ENCODE results near the gene SLC16A9. TPM values are rescaled to one million over a fixed set of nuclear protein-coding genes. Genes with fewer than 3 reads are reported as not detected.
A peak's percentile ranks its signal among the peaks of the same experiment; 100 is the strongest.

SLC16A9 gene
- total and polyA plus RNA-seq, 7 donors, result 0.36 to 8.4 (median 3.0) TPM; not detected in 1

DNA sequence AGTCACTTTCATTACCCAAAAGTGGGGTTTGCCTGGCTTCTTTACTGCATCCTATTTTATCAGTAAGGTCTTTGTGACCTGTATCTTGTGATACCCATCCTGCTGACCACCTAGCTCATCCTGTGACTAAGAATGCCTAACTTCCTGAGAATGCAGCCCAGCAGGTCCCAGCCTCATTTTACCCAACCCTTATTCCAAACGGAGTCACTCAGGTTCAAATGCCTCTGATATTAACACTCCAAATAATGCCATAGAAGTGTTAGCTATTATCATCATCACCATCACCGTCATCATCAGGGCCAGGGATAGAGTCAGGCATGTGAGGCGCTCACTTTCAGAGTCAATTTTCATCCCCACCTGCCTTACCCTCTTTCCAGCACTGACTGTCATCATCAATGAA is 85.5 kb downstream of the SLC16A9 start:
- DNase-seq, result no peak
- Histone ChIP-seq H3K36me3 (no peaks in the 10 kb centered on the region), H3K4me3 (no peak overlapping the region), H3K4me1 (peaks cover 0 to 6% (median 2%) of the 10 kb centered on the region in 4 donors), H3K27ac (no peak overlapping the region), H3K9me3 (no peaks in the 10 kb centered on the region), H3K27me3 (no peaks in the 10 kb centered on the region)
- 95 to 96% methylated on average over 3 of the region's 3 CpGs for WGBS, 2 donors
- intact Hi-C loops (cut with DNase I), result loop anchor here (2.0 to 10.0 kb wide), 4 partner anchors 259 to 842 kb away; partner anchors contain the start of gene FAM13C
- TF ChIP-seq POLR2A (IDR thresholded peaks at IDR 0.05) (no peak), EP300 (IDR thresholded peaks at IDR 0.05) (no peak), POLR2AphosphoS5 (IDR thresholded peaks at IDR 0.05) (no peak)
- TF ChIP-seq, protein P1, sequence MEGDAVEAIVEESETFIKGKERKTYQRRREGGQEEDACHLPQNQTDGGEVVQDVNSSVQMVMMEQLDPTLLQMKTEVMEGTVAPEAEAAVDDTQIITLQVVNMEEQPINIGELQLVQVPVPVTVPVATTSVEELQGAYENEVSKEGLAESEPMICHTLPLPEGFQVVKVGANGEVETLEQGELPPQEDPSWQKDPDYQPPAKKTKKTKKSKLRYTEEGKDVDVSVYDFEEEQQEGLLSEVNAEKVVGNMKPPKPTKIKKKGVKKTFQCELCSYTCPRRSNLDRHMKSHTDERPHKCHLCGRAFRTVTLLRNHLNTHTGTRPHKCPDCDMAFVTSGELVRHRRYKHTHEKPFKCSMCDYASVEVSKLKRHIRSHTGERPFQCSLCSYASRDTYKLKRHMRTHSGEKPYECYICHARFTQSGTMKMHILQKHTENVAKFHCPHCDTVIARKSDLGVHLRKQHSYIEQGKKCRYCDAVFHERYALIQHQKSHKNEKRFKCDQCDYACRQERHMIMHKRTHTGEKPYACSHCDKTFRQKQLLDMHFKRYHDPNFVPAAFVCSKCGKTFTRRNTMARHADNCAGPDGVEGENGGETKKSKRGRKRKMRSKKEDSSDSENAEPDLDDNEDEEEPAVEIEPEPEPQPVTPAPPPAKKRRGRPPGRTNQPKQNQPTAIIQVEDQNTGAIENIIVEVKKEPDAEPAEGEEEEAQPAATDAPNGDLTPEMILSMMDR (IDR thresholded peaks at IDR 0.05), result no peak

DNA sequence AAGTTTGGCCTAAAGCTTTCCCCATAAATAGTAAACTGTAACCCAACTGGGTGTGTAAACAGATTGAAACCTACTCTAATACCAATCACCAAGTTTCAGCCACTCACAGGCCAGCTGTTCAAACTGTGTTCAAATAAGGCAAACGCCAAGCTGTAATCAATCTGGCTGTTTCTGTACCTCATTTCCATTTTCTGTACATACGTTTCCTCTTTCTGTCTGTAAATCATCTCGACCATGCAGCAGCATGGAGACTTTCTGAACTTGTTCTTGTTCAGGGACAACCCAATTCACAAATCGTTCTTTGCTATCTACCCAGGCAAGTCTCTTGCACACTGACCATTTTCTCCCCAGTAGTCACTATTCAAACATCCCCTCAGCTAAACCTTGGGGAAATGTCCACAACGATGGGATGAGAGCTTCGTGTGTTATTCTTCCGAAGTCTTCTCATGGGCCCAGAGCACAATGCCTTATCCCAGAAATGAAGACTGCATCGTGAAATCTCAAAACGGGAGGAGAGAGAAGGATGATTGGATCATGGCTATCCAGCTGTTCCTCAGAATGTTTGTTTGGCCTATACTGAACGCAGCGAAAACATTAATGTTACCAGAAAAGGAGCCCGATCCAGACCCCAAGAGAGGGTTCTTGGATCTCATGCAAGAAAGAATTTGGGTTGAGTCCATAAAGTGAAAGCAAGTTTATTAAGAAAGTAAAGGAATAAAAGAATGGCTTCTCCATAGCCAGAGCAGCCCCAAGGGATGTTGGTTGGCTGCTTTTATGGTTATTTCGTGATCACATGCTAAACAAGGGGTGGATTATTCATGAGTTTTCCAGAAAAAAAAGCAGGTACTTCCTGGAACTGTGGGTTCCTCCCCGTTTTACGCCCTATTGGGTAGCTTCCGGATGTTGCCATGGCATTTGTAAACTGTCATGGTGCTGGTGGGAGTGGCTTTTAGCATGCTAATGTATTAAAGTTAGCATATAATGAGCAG is 86.2 kb downstream of the SLC16A9 start:
- intact Hi-C loops (cut with DNase I), result loop anchor here (2.0 to 10.0 kb wide), 4 partner anchors 259 to 841 kb away; partner anchors contain the start of gene FAM13C
- Histone ChIP-seq H3K9me3 (no peaks in the 10 kb centered on the region), H3K4me1 (peaks cover 0 to 10% (median 5%) of the 10 kb centered on the region in 4 donors), H3K27me3 (no peaks in the 10 kb centered on the region), H3K27ac (no peak overlapping the region), H3K36me3 (no peaks in the 10 kb centered on the region), H3K4me3 (no peak overlapping the region)
- no peak for DNase-seq
- TF ChIP-seq, protein P1 (IDR thresholded peaks at IDR 0.05), result no peak
- no peak for TF ChIP-seq POLR2AphosphoS5 (IDR thresholded peaks at IDR 0.05)
- whole genome bisulfite sequencing, 2 donors, result 73 to 90% methylated on average over 16 of the region's 16 CpGs

DNA sequence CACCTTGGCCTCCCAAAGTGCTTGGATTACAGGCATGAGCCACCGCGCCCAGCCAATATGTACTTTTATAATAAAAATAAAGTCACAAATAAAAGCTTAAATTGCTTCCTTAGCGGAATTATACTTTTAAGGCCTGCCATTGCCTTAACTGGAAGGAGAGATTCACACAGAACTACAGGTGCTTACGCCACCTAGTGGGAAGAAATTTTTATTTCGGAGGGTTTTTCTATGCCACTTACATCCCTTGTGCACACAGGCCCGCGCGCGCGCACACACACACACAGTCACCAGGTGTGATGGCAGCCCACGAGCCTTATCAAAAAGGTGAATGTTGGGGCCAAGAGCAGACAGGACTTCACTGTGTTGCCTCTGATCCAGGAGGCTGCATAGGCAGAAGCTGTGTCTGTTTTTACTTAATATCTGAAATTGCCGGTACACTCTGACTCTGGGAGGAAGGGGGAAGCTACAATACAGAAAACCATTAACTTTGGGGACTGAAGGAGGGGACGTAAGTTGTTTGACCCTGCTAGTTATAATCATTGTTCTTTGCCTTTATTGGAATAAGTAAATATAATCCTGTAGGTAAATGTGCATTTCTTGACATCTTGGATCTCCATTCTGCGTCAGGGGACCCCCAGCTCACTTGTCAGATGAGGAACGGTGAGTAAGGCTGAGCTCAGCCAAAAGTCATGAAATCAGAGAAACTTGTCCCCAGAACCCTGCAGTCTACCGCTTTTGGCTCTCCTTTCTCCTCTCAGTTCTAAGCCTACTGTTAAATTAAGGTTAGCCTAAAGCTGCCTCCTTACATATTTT is 87.1 kb downstream of the SLC16A9 start:
- no peak overlapping the region for H3K27ac ChIP-seq
- H3K36me3 ChIP-seq, result no peaks in the 10 kb centered on the region
- no peak overlapping the region for H3K4me3 ChIP-seq
- H3K27me3 ChIP-seq, result no peaks in the 10 kb centered on the region
- H3K4me1 ChIP-seq, result peaks cover 0 to 16% (median 5%) of the 10 kb centered on the region in 4 donors
- intact Hi-C loops (cut with DNase I), result loop anchor here (5.0 to 10.0 kb wide), 3 partner anchors 258 to 840 kb away; partner anchors contain the start of gene FAM13C
- no peak for DNase-seq
- TF ChIP-seq EP300 (IDR thresholded peaks at IDR 0.05), result no peak
- TF ChIP-seq, protein P1 (IDR thresholded peaks at IDR 0.05), result peak; percentile 5 to 59 (median 50)
- TF ChIP-seq POLR2AphosphoS5 (IDR thresholded peaks at IDR 0.05), result no peak
- TF ChIP-seq POLR2A (IDR thresholded peaks at IDR 0.05), result no peak
- no peaks in the 10 kb centered on the region for H3K9me3 ChIP-seq
- WGBS, 2 donors, result 31 to 78% methylated on average over 16 of the region's 16 CpGs

DNA sequence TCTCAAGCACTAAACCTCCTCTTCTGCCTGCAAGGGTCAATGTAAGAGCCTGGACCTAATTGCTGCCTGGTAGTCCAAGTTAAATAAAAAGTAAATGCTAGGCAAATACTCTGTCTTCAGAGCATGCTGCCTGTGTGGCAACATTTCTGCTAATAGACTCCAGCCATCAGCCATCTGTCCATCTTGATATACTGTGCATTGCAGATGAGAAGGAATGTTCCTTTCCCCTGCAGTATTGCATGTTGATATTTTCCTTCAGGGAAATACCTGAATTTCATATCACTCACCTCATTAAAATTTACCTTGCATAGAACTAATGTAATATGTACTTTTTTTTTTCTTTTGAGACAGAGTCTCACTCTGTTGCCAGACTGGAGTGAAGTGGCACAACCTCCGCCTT is 87.9 kb downstream of the SLC16A9 start:
- intact Hi-C loops (cut with DNase I), result loop anchor here (2.0 to 10.0 kb wide), 4 partner anchors 257 to 839 kb away; partner anchors contain the start of gene FAM13C
- WGBS, 2 donors, result 96% methylated on average over 1 of the region's 1 CpG
- Histone ChIP-seq H3K4me3 (no peak overlapping the region), H3K27me3 (no peaks in the 10 kb centered on the region), H3K4me1 (peaks cover 0 to 16% (median 5%) of the 10 kb centered on the region in 4 donors), H3K36me3 (no peaks in the 10 kb centered on the region), H3K27ac (no peak overlapping the region), H3K9me3 (no peaks in the 10 kb centered on the region)
- DNase-seq, result no peak
- TF ChIP-seq POLR2A (IDR thresholded peaks at IDR 0.05) (no peak), POLR2AphosphoS5 (IDR thresholded peaks at IDR 0.05) (no peak), EP300 (IDR thresholded peaks at IDR 0.05) (no peak)
- TF ChIP-seq, protein P1 (IDR thresholded peaks at IDR 0.05), result no peak
